ENCODE results near the gene FOLR1. TPM values are rescaled to one million over a fixed set of nuclear protein-coding genes. Genes with fewer than 3 reads are reported as not detected.

Gene FOLR1
- total and polyA plus RNA-seq, 9 of the 15 experiments (the other 6 are each of a cell fraction or from before 2014, with no cell fraction given): 0.22 to 2.3 (median 1.0) TPM

DNA sequence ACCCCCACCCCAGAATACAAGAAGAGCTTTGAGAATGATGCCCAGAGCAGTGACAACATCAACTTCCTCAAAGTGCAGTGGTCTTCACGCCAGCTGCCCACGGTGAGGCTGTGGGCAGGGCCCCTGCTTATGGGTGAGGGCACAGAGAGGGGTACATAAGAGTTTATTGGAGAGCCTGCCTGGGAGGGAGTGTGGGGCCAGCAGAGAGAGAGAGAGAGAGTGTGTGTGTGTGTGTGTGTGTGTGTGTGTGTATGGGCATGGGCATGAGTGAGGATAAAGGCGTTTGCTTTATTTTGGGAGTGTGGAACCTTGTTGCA, 42.5 kb downstream of the FOLR1 start:
- FAIRE-seq: no peak
- Histone ChIP-seq H3K36me3 (ENCODE audit: control insufficient read depth, insufficient read depth, low read length) (peaks cover 92% of the 10 kb centered on the region), H3K4me3 (no peak overlapping the region), H3K27me3 (ENCODE audit: control insufficient read depth in 2 of 2, insufficient read depth in 2 of 2, low read length in 2 of 2) (no peaks in the 10 kb centered on the region), H3K9me3 (replicated peaks; ENCODE audit: control insufficient read depth, insufficient read depth, low read depth, low read length) (no peaks in the 10 kb centered on the region), H3K9ac (ENCODE audit: insufficient read depth in 1 of 2, low read depth in 2 of 2, low read length in 2 of 2) (no peak overlapping the region), H3K9me1 (ENCODE audit: control insufficient read depth, insufficient read depth, low read length) (no peaks in the 10 kb centered on the region), H3K4me1 (replicated peaks in 1 of 2; ENCODE audit: control insufficient read depth in 2 of 2, insufficient read depth in 2 of 2, low read length in 2 of 2) (peaks cover 0 to 26% of the 10 kb centered on the region in 2 experiments; a peak in 2 of 5 replicates), H3K4me2 (ENCODE audit: insufficient read depth, low read length) (no peak overlapping the region), H3K27ac (ENCODE audit: extremely low read depth, low read depth, low read length) (no peak overlapping the region), H3K79me2 (ENCODE audit: control insufficient read depth, insufficient read depth, low read length) (no peaks in the 10 kb centered on the region), H4K20me1 (replicated peaks; ENCODE audit: control insufficient read depth, insufficient read depth, low read length) (no peaks in the 10 kb centered on the region), H2AFZ (ENCODE audit: low read depth, low read length) (no peak overlapping the region)
- ChIA-PET CTCF (ENCODE audit: low intra/inter-chr PET ratio) (no interaction called here), POLR2A (interaction anchor here (0.6 to 2.8 kb wide), 4 partner anchors 9 to 197 kb away, joined by 3 to 9 read pairs (median 4); partner anchors contain the start of gene INPPL1)
- intact Hi-C loops (cut with micrococcal nuclease): no loop called here
- no TSS peak for BruUV-seq (replicated peaks)
- ATAC-seq: no peak
- DNase-seq (ENCODE audit: extremely low read depth in 1 of 4, low spot score in 3 of 4): no peak
- in situ Hi-C loops (cut with MboI): no loop called here
- TF ChIP-seq, protein P1, sequence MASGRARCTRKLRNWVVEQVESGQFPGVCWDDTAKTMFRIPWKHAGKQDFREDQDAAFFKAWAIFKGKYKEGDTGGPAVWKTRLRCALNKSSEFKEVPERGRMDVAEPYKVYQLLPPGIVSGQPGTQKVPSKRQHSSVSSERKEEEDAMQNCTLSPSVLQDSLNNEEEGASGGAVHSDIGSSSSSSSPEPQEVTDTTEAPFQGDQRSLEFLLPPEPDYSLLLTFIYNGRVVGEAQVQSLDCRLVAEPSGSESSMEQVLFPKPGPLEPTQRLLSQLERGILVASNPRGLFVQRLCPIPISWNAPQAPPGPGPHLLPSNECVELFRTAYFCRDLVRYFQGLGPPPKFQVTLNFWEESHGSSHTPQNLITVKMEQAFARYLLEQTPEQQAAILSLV (tag; IDR thresholded peaks at IDR 0.05): no peak
- TF ChIP-seq, protein P2, sequence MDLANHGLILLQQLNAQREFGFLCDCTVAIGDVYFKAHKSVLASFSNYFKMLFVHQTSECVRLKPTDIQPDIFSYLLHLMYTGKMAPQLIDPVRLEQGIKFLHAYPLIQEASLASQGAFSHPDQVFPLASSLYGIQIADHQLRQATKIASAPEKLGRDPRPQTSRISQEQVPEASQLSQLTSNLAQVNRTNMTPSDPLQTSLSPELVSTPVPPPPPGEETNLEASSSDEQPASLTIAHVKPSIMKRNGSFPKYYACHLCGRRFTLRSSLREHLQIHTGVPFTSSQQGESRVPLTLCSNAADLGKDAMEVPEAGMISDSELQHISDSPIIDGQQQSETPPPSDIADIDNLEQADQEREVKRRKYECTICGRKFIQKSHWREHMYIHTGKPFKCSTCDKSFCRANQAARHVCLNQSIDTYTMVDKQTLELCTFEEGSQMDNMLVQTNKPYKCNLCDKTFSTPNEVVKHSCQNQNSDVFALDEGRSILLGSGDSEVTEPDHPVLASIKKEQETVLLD (IDR thresholded peaks at IDR 0.05): no peak
- TF ChIP-seq PCBP1 (IDR thresholded peaks at IDR 0.05; ENCODE audit: low read depth, low read length, poor library complexity, severe bottlenecking) (no peak), SMARCA5 (IDR thresholded peaks at IDR 0.05) (no peak), PHF21A (IDR thresholded peaks at IDR 0.05; ENCODE audit: borderline replicate concordance, low read depth) (no peak), CBX2 (IDR thresholded peaks at IDR 0.05; ENCODE audit: insufficient read depth, low read length, poor library complexity, severe bottlenecking) (no peak), SMAD1 (IDR thresholded peaks at IDR 0.05; ENCODE audit: low read depth, low read length, partially characterized antibody) (no peak), ZNF778 (CRISPR knock-in tag; IDR thresholded peaks at IDR 0.05) (no peak), PPARD (CRISPR knock-in tag; IDR thresholded peaks at IDR 0.05) (no peak), FOXK1 (CRISPR knock-in tag; IDR thresholded peaks at IDR 0.05; ENCODE audit: borderline replicate concordance) (no peak)
- TF ChIP-seq, protein P3, sequence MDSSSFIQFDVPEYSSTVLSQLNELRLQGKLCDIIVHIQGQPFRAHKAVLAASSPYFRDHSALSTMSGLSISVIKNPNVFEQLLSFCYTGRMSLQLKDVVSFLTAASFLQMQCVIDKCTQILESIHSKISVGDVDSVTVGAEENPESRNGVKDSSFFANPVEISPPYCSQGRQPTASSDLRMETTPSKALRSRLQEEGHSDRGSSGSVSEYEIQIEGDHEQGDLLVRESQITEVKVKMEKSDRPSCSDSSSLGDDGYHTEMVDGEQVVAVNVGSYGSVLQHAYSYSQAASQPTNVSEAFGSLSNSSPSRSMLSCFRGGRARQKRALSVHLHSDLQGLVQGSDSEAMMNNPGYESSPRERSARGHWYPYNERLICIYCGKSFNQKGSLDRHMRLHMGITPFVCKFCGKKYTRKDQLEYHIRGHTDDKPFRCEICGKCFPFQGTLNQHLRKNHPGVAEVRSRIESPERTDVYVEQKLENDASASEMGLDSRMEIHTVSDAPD (CRISPR knock-in tag; IDR thresholded peaks at IDR 0.05): no peak
- TF ChIP-seq, protein P4, sequence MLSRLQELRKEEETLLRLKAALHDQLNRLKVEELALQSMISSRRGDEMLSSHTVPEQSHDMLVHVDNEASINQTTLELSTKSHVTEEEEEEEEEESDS (CRISPR knock-in tag; IDR thresholded peaks at IDR 0.05): no peak
- WGBS (ENCODE audit: insufficient coverage, low coverage, missing lambda C conversion rate): 81% methylated on average over 3 of the region's 3 CpGs

All from K562 (cell line).